IMR-90 (cell line): Measurements from ENCODE around the gene XRCC5.

Experiments
- CTCF ChIP-seq: conservative IDR thresholded peaks from 2 replicates; pipeline ENCODE4 v1.5.1; 2012; ENCODE audit warnings: mild to moderate bottlenecking, low read depth, low read length, improper control_type of control experiment
- MAFK ChIP-seq: IDR thresholded peaks from 2 replicates; pipeline ENCODE4 v1.6.1; 2012; ENCODE audit warnings: low read depth, low read length, improper control_type of control experiment
- MAZ ChIP-seq: IDR thresholded peaks from 2 replicates; pipeline ENCODE4 v1.6.1; 2012; ENCODE audit warnings: low read depth, mild to moderate bottlenecking, low read length, improper control_type of control experiment, moderate library complexity, borderline replicate concordance
- MXI1 ChIP-seq: IDR thresholded peaks from 2 replicates; pipeline ENCODE4 v1.6.1; 2012; ENCODE audit warnings: low read depth, mild to moderate bottlenecking, low read length, moderate library complexity, borderline replicate concordance
- POLR2A ChIP-seq: IDR thresholded peaks from 2 replicates; pipeline ENCODE4 v1.6.1; 2012; ENCODE audit warnings: mild to moderate bottlenecking, low read depth, low read length
- RAD21 ChIP-seq: IDR thresholded peaks from 2 replicates; pipeline ENCODE4 v1.6.1; 2012; ENCODE audit warnings: low read length, improper control_type of control experiment
- RFX5 ChIP-seq: IDR thresholded peaks from 2 replicates; pipeline ENCODE4 v1.8.0; 2012; ENCODE audit warnings: low read depth, mild to moderate bottlenecking, low read length, moderate library complexity
- SMC3 ChIP-seq: fragments of 150-350 bp; IDR thresholded peaks from 2 replicates; pipeline ENCODE4 v1.6.1; 2016; ENCODE audit warnings: low read depth, mild to moderate bottlenecking, antibody characterized with exemption, low read length, moderate library complexity
- TF ChIP-seq, protein P1 (sequence below): fragments of 150-350 bp; IDR thresholded peaks from 2 replicates; pipeline ENCODE4 v1.6.1; 2016; ENCODE audit warnings: low read depth, mild to moderate bottlenecking, low read length, moderate library complexity, borderline replicate concordance

DNA sequence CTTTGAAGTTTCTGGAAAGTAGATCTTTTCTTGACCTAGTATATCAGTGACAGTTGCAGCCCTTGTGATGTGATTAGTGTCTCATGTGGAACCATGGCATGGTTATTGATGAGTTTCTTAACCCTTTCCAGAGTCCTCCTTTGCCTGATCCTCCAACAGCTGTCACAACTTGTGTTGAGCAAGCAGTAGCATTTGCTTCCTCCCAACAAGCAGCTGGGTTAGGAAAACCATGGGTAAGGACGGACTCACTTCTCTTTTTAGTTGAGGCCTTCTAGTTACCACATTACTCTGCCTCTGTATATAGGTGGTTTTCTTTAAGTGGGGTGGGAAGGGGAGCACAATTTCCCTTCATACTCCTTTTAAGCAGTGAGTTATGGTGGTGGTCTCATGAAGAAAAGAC, 96.3 kb downstream of the XRCC5 start:
- no peak for TF ChIP-seq CTCF
- no peak for TF ChIP-seq POLR2A
- no peak for TF ChIP-seq MXI1
- no peak for TF ChIP-seq RAD21
- TF ChIP-seq MAFK = no peak
- no peak for TF ChIP-seq RFX5
- no peak for TF ChIP-seq MAZ
- TF ChIP-seq, protein P1, sequence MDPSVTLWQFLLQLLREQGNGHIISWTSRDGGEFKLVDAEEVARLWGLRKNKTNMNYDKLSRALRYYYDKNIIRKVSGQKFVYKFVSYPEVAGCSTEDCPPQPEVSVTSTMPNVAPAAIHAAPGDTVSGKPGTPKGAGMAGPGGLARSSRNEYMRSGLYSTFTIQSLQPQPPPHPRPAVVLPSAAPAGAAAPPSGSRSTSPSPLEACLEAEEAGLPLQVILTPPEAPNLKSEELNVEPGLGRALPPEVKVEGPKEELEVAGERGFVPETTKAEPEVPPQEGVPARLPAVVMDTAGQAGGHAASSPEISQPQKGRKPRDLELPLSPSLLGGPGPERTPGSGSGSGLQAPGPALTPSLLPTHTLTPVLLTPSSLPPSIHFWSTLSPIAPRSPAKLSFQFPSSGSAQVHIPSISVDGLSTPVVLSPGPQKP = no peak
- no peak for TF ChIP-seq SMC3
